GM23338 (cell line): Measurements from ENCODE around the gene PCED1A.

Experiments
- CREB1 ChIP-seq: fragments of 250-450 bp; sonication (Bioruptor Pico); IDR thresholded peaks from 2 replicates; pipeline ENCODE4 v1.5.0; 2020; ENCODE audit warnings: low read depth, mild to moderate bottlenecking, moderate library complexity
- CTCF ChIP-seq, 2 experiments: fragments of 200-600 bp in 1 of 2; sonication (generic) in 1 of 2; conservative IDR thresholded peaks; 2 replicates each; pipeline versions ENCODE4 v1.5.1 to v1.6.1; 2016 to 2017; ENCODE audit warnings: antibody characterized with exemption in 2 of 2, low read depth in 2 of 2, mild to moderate bottlenecking in 2 of 2, moderate library complexity in 1 of 2
- ETS1 ChIP-seq: IDR thresholded peaks from 2 replicates; pipeline ENCODE4 v1.6.1; 2016; ENCODE audit warnings: antibody characterized with exemption
- EZH2 ChIP-seq: fragments of 200-600 bp; sonication (generic); IDR thresholded peaks from one replicate; pipeline ENCODE4 v1.8.0; 2017; ENCODE audit warnings: antibody characterized with exemption, mild to moderate bottlenecking, low read depth; ENCODE audit not compliant: unreplicated experiment
- EZH2phosphoT487 ChIP-seq: fragments of 200-600 bp; sonication (generic); IDR thresholded peaks from one replicate; pipeline ENCODE4 v1.8.1; 2018; ENCODE audit warnings: antibody characterized with exemption; ENCODE audit not compliant: unreplicated experiment
- JUNB ChIP-seq: IDR thresholded peaks from one replicate; pipeline ENCODE4 v1.6.1; 2016; ENCODE audit warnings: antibody characterized with exemption; ENCODE audit not compliant: unreplicated experiment
- NANOG ChIP-seq: IDR thresholded peaks from 2 replicates; pipeline ENCODE4 v1.6.1; 2016; ENCODE audit warnings: antibody characterized with exemption, borderline replicate concordance
- POLR2AphosphoS5 ChIP-seq: IDR thresholded peaks from 2 replicates; pipeline ENCODE4 v1.6.1; 2016; ENCODE audit warnings: antibody characterized with exemption, low read depth
- ZNF331 ChIP-seq: fragments of 250-450 bp; sonication (Bioruptor Pico); IDR thresholded peaks from 2 replicates; pipeline ENCODE4 v1.5.0; 2020; ENCODE audit warnings: low read depth, mild to moderate bottlenecking, moderate library complexity

- no peak for TF ChIP-seq CTCF (conservative IDR thresholded peaks at IDR 0.05; ENCODE audit: low read depth in 2 of 2)
- TF ChIP-seq ZNF331: no peak
- no peak for TF ChIP-seq EZH2
- TF ChIP-seq POLR2AphosphoS5: no peak
- TF ChIP-seq CREB1 (CRISPR knock-in tag): no peak
- no peak for TF ChIP-seq ETS1
- no peak for TF ChIP-seq EZH2phosphoT487
- TF ChIP-seq NANOG: no peak
- TF ChIP-seq JUNB: no peak
These were observed 3.1 kb downstream of the PCED1A start for GRCh38 chr20:2837221-2837960.
